ENCODE data around the gene CHTF18.

DNA sequence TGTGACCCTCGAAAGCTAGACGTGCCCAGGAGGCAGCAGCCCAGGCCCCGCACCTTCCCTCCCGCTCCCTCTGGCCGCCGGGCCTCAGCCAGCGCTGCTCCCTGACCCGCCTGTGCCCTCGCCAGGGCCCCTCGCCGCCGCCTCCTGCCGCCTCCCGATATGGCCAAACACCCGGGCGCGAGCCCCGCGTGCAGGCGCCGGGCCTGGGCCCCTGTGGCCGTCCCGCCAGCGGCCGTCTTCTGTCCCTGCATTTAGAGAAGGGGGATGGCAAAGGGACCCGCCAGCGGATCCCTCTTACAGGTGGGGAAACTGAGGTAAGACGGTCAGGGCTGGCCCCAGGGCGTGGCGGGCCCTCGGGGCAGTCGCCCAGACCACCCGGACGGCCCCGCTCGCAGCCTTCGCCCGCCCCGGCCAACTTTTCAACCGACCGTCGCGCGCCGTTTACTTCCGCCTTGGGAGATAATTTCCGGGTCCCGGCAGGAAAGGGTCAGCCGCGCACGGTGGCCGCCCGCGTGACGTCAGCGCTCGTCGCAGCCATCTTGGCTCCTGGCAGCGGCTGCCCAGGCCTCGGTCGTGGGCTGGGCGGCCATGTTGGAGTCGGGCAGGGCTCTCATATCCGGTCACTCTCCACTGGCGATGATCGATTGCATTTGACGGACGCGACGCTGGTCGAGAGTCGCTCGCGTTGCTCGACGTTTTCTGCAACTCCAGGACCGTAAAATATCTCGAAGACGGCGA, 19.1 kb downstream of the CHTF18 start:
- TF ChIP-seq, protein P1, sequence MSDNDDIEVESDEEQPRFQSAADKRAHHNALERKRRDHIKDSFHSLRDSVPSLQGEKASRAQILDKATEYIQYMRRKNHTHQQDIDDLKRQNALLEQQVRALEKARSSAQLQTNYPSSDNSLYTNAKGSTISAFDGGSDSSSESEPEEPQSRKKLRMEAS (IDR thresholded peaks at IDR 0.05; ENCODE audit: insufficient read depth, insufficient read length) = no peak
- TF ChIP-seq POLR2AphosphoS5 (IDR thresholded peaks at IDR 0.05; ENCODE audit: insufficient read depth, low read depth, low read length) (peak; percentile 90), EZH2 (IDR thresholded peaks at IDR 0.05; ENCODE audit: borderline replicate concordance, low read depth, low read length, severe bottlenecking) (no peak)
- TF ChIP-seq, protein P2, sequence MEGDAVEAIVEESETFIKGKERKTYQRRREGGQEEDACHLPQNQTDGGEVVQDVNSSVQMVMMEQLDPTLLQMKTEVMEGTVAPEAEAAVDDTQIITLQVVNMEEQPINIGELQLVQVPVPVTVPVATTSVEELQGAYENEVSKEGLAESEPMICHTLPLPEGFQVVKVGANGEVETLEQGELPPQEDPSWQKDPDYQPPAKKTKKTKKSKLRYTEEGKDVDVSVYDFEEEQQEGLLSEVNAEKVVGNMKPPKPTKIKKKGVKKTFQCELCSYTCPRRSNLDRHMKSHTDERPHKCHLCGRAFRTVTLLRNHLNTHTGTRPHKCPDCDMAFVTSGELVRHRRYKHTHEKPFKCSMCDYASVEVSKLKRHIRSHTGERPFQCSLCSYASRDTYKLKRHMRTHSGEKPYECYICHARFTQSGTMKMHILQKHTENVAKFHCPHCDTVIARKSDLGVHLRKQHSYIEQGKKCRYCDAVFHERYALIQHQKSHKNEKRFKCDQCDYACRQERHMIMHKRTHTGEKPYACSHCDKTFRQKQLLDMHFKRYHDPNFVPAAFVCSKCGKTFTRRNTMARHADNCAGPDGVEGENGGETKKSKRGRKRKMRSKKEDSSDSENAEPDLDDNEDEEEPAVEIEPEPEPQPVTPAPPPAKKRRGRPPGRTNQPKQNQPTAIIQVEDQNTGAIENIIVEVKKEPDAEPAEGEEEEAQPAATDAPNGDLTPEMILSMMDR (IDR thresholded peaks at IDR 0.05; ENCODE audit: extremely low read depth in 1 of 2, insufficient read depth in 1 of 2, low read depth in 1 of 2, low read length in 2 of 2) = no peak

Data from endothelial cell of umbilical vein (primary cell).